ENCODE data around the gene CNIH2. TPM values are rescaled to one million over a fixed set of nuclear protein-coding genes. Genes with fewer than 3 reads are reported as not detected.

CNIH2 gene
- total and polyA plus RNA-seq, 2 of the 8 experiments (the other 6 are each of a cell fraction or from before 2014, with no cell fraction given), result 12.5 to 15.8 TPM

- TF ChIP-seq RAD21 (IDR thresholded peaks at IDR 0.05 in 1 of 2, conservative IDR thresholded peaks at IDR 0.05 in 1 of 2; ENCODE audit: low read depth in 2 of 2, low read length in 2 of 2) (no peak), EZH2 (IDR thresholded peaks at IDR 0.05; ENCODE audit: low read depth, low read length, severe bottlenecking) (no peak), KDM4A (IDR thresholded peaks at IDR 0.05; ENCODE audit: low read depth, low read length, severe bottlenecking) (no peak), KDM5A (IDR thresholded peaks at IDR 0.05; ENCODE audit: low read length) (no peak), RFX5 (IDR thresholded peaks at IDR 0.05; ENCODE audit: borderline replicate concordance, low read depth, low read length) (no peak), JUN (IDR thresholded peaks at IDR 0.05; ENCODE audit: low read depth, low read length) (no peak), CEBPB (IDR thresholded peaks at IDR 0.05; ENCODE audit: low read depth, low read length) (no peak)
Observed at GRCh38 chr11:66233301-66233700, 44.7 kb upstream of the CNIH2 start (continued).

All from H1 (cell line).